HCT116 (cell line): ENCODE results near the gene SPRED2.

Experiments
- CEBPB ChIP-seq: IDR thresholded peaks from 2 replicates; pipeline ENCODE4 v1.6.1; 2012; ENCODE audit warnings: low read depth
- CTCF ChIP-seq, 3 experiments: fragments of 200-600 bp in 1 of 3; sonication (generic) in 1 of 3; IDR thresholded peaks in 2 of 3; conservative IDR thresholded peaks in 1 of 3; 2 replicates each; pipeline ENCODE4 v1.5.1; 2012 to 2017; ENCODE audit warnings: low read depth in 2 of 3, low read length in 2 of 3, antibody characterized with exemption in 1 of 3, borderline replicate concordance in 1 of 3, control low read depth in 1 of 3, mild to moderate bottlenecking in 1 of 3, mixed read lengths in 1 of 3, mixed run types in 1 of 3, moderate library complexity in 1 of 3; ENCODE audit not compliant: insufficient read depth in 1 of 3
- POLR2A ChIP-seq: IDR thresholded peaks from 2 replicates; pipeline ENCODE4 v1.7.0; 2011; ENCODE audit warnings: borderline replicate concordance; ENCODE audit not compliant: insufficient read depth, insufficient read length; ENCODE audit errors: extremely low read depth
- POLR2AphosphoS5 ChIP-seq: IDR thresholded peaks from 2 replicates; pipeline ENCODE4 v1.6.1; 2011; ENCODE audit warnings: mild to moderate bottlenecking, low read depth, low read length, moderate library complexity
- RAD21 ChIP-seq: IDR thresholded peaks from 2 replicates; pipeline ENCODE4 v1.6.1; 2012; ENCODE audit warnings: low read depth, mild to moderate bottlenecking

- no peak for TF ChIP-seq POLR2A
- TF ChIP-seq CTCF (IDR thresholded peaks at IDR 0.05 in 2 of 3, conservative IDR thresholded peaks at IDR 0.05 in 1 of 3; ENCODE audit: borderline replicate concordance in 1 of 3, insufficient read depth in 1 of 3, low read depth in 2 of 3, low read length in 2 of 3), result no peak
- TF ChIP-seq RAD21, result no peak
- TF ChIP-seq CEBPB, result no peak
- no peak for TF ChIP-seq POLR2AphosphoS5
These were observed 100.9 kb downstream of the SPRED2 start for GRCh38 chr2:65331336-65332025.
